ENCODE data around the gene CLEC18A.

CLEC18A gene

DNA sequence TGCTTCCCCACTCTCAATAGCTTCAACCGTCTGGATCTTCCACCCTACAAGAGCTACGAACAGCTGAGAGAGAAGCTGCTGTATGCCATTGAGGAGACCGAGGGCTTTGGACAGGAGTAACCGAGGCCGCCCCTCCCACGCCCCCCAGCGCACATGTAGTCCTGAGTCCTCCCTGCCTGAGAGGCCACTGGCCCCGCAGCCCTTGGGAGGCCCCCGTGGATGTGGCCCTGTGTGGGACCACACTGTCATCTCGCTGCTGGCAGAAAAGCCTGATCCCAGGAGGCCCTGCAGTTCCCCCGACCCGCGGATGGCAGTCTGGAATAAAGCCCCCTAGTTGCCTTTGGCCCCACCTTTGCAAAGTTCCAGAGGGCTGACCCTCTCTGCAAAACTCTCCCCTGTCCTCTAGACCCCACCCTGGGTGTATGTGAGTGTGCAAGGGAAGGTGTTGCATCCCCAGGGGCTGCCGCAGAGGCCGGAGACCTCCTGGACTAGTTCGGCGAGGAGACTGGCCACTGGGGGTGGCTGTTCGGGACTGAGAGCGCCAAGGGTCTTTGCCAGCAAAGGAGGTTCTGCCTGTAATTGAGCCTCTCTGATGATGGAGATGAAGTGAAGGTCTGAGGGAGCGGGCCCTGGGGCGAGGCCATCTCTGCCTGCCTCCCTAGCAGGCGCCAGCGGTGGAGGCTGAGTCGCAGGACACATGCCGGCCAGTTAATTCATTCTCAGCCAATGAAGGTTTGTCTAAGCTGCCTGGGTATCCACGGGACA is 11.1 kb upstream of the CLEC18A start (continued):
- TF ChIP-seq ZNF174 (tag by site-specific recombination; IDR thresholded peaks at IDR 0.05) (no peak), ZNF221 (tag by site-specific recombination; IDR thresholded peaks at IDR 0.05; ENCODE audit: borderline replicate concordance) (no peak)
- TF ChIP-seq, protein P1, sequence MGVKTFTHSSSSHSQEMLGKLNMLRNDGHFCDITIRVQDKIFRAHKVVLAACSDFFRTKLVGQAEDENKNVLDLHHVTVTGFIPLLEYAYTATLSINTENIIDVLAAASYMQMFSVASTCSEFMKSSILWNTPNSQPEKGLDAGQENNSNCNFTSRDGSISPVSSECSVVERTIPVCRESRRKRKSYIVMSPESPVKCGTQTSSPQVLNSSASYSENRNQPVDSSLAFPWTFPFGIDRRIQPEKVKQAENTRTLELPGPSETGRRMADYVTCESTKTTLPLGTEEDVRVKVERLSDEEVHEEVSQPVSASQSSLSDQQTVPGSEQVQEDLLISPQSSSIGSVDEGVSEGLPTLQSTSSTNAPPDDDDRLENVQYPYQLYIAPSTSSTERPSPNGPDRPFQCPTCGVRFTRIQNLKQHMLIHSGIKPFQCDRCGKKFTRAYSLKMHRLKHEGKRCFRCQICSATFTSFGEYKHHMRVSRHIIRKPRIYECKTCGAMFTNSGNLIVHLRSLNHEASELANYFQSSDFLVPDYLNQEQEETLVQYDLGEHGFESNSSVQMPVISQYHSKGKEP (tag by site-specific recombination; IDR thresholded peaks at IDR 0.05), result no peak

DNA sequence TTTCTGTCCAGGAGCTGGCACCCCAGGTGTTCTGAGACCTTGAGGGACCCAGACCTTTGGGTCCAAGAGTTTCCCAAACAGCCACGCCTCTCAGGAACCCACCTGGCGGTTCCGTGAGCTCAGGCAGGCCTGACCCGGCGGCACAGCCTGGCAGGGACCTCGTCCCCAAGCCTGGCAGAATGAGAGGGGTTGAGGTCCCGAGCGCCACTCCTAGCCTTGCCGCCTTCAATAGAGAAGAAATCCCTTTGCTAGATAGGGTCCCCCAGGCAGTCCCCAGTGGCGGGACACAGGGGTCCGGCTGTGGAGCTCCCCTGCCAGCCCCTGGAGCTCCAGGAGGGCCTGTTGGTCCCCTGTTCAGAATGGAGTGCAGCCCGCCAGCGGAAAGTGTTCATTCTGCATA is 10.5 kb upstream of the CLEC18A start:
- Histone ChIP-seq H3K4me1 (ENCODE audit: control insufficient read depth, insufficient read depth, low read length) (no peaks in the 10 kb centered on the region), H3K9me3 (ENCODE audit: control insufficient read depth, insufficient read depth, low read depth, low read length) (no peaks in the 10 kb centered on the region), H3K36me3 (ENCODE audit: control insufficient read depth in 2 of 2, insufficient read depth in 1 of 2, low read length in 2 of 2) (peaks cover 0 to 46% of the 10 kb centered on the region in 2 experiments; a peak in 1 of 3 replicates), H3K27ac (ENCODE audit: extremely low read depth, low read depth, low read length) (no peak overlapping the region), H3K4me3 (ENCODE audit: low read depth, low read length) (no peak overlapping the region)
- ChIA-PET POLR2A (no interaction called here), CTCF (interaction anchor here (1.8 kb wide), 1 partner anchor 11 kb away, joined by 11 read pairs; no protein-coding TSS in a partner anchor)
- TF ChIP-seq ZNF791 (tag by site-specific recombination; IDR thresholded peaks at IDR 0.05), result no peak

DNA sequence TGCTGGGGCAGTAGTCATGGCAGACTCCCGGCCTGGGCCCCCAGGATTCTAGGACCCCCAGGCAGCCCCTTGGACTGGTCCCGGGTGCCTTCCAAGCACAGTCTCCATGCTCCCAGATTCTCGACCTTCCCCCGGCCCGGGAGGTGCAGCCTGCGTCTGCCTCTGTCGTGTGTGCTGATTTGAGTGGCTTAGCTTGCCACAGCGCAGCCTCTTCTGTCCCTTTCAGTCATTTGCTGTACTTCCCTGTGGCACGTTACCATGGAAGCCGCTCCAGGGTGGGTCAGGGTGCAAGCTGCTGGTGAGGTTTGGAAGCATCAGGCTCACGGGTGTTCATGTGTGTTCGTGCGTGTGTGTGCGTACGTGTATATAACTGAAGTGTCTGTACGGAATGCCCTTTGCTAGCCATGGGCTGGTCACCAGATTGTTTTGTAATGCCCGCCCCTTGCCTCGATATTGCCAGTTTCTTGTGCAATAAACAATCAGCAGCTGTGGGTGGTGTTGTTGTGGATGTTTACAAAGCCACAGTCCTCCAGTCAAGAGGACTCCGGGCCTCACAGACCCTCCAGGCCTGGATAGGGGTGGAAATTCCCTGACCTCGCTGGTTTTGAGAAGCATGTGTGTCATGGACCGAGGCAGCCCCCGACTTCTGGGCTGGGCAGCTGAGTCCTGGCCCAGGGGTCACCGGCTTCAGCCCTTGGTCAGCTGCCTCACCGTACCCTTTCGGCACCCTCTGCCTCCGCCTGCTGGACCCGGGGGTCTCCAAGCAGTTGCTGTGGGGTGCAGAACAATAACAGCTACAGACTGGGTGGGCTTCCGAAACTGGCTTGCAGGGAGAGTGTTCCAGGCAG is 9.7 kb upstream of the CLEC18A start:
- Histone ChIP-seq H3K36me3 (ENCODE audit: control insufficient read depth in 2 of 2, insufficient read depth in 1 of 2, low read length in 2 of 2) (peaks cover 0 to 38% of the 10 kb centered on the region in 2 experiments; a peak in 1 of 3 replicates), H3K27ac (ENCODE audit: extremely low read depth, low read depth, low read length) (no peak overlapping the region), H3K4me3 (ENCODE audit: low read depth, low read length) (no peak overlapping the region), H3K9me3 (ENCODE audit: control insufficient read depth, insufficient read depth, low read depth, low read length) (no peaks in the 10 kb centered on the region), H3K4me1 (ENCODE audit: control insufficient read depth, insufficient read depth, low read length) (no peaks in the 10 kb centered on the region)
- POLR2A ChIA-PET, result no interaction called here
- CTCF ChIA-PET, result interaction anchor here (1.8 kb wide), 1 partner anchor 11 kb away, joined by 11 read pairs; no protein-coding TSS in a partner anchor
- TF ChIP-seq ZNF433 (tag by site-specific recombination; IDR thresholded peaks at IDR 0.05; ENCODE audit: low read depth), result no peak
- no peak for TF ChIP-seq ZSCAN30 (tag by site-specific recombination; IDR thresholded peaks at IDR 0.05)
- TF ChIP-seq, protein P2, sequence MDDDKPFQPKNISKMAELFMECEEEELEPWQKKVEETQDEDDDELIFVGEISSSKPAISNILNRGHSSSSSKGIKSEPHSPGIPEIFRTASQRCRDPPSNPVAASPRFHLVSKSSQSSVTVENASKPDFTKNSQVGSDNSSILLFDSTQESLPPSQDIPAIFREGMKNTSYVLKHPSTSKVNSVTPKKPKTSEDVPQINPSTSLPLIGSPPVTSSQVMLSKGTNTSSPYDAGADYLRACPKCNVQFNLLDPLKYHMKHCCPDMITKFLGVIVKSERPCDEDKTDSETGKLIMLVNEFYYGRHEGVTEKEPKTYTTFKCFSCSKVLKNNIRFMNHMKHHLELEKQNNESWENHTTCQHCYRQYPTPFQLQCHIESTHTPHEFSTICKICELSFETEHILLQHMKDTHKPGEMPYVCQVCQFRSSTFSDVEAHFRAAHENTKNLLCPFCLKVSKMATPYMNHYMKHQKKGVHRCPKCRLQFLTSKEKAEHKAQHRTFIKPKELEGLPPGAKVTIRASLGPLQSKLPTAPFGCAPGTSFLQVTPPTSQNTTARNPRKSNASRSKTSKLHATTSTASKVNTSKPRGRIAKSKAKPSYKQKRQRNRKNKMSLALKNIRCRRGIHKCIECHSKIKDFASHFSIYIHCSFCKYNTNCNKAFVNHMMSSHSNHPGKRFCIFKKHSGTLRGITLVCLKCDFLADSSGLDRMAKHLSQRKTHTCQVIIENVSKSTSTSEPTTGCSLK (tag by site-specific recombination; IDR thresholded peaks at IDR 0.05), result no peak
- TF ChIP-seq SETDB1 (IDR thresholded peaks at IDR 0.05; ENCODE audit: insufficient read length, low read length), result no peak
- TF ChIP-seq ZNF184 (tag by site-specific recombination; IDR thresholded peaks at IDR 0.05), result no peak
- TF ChIP-seq KLF9 (tag by site-specific recombination; IDR thresholded peaks at IDR 0.05; ENCODE audit: low read depth), result no peak
- TF ChIP-seq, protein P3, sequence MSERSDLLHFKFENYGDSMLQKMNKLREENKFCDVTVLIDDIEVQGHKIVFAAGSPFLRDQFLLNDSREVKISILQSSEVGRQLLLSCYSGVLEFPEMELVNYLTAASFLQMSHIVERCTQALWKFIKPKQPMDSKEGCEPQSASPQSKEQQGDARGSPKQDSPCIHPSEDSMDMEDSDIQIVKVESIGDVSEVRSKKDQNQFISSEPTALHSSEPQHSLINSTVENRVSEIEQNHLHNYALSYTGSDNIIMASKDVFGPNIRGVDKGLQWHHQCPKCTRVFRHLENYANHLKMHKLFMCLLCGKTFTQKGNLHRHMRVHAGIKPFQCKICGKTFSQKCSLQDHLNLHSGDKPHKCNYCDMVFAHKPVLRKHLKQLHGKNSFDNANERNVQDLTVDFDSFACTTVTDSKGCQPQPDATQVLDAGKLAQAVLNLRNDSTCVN (tag by site-specific recombination; optimal IDR thresholded peaks at IDR 0.05), result no peak
- TF ChIP-seq, protein P4, sequence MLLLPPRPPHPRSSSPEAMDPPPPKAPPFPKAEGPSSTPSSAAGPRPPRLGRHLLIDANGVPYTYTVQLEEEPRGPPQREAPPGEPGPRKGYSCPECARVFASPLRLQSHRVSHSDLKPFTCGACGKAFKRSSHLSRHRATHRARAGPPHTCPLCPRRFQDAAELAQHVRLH (tag by site-specific recombination; IDR thresholded peaks at IDR 0.05), result no peak
- no peak for TF ChIP-seq ZNF175 (tag by site-specific recombination; IDR thresholded peaks at IDR 0.05)
- TF ChIP-seq ZNF654 (tag by site-specific recombination; IDR thresholded peaks at IDR 0.05; ENCODE audit: low read depth), result no peak
- TF ChIP-seq OSR2 (tag by site-specific recombination; IDR thresholded peaks at IDR 0.05), result no peak
- no peak for TF ChIP-seq ZNF214 (tag by site-specific recombination; IDR thresholded peaks at IDR 0.05; ENCODE audit: borderline replicate concordance)
- no peak for TF ChIP-seq ZNF324 (tag by site-specific recombination; IDR thresholded peaks at IDR 0.05)
- no peak for TF ChIP-seq ZNF623 (tag by site-specific recombination; IDR thresholded peaks at IDR 0.05)
- TF ChIP-seq, protein P5, sequence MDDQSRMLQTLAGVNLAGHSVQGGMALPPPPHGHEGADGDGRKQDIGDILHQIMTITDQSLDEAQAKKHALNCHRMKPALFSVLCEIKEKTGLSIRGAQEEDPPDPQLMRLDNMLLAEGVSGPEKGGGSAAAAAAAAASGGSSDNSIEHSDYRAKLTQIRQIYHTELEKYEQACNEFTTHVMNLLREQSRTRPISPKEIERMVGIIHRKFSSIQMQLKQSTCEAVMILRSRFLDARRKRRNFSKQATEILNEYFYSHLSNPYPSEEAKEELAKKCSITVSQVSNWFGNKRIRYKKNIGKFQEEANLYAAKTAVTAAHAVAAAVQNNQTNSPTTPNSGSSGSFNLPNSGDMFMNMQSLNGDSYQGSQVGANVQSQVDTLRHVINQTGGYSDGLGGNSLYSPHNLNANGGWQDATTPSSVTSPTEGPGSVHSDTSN (CRISPR knock-in tag; IDR thresholded peaks at IDR 0.05), result no peak
- TF ChIP-seq, protein P6, sequence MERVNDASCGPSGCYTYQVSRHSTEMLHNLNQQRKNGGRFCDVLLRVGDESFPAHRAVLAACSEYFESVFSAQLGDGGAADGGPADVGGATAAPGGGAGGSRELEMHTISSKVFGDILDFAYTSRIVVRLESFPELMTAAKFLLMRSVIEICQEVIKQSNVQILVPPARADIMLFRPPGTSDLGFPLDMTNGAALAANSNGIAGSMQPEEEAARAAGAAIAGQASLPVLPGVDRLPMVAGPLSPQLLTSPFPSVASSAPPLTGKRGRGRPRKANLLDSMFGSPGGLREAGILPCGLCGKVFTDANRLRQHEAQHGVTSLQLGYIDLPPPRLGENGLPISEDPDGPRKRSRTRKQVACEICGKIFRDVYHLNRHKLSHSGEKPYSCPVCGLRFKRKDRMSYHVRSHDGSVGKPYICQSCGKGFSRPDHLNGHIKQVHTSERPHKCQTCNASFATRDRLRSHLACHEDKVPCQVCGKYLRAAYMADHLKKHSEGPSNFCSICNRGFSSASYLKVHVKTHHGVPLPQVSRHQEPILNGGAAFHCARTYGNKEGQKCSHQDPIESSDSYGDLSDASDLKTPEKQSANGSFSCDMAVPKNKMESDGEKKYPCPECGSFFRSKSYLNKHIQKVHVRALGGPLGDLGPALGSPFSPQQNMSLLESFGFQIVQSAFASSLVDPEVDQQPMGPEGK (tag by site-specific recombination; IDR thresholded peaks at IDR 0.05), result no peak
- no peak for TF ChIP-seq ZBTB20 (tag by site-specific recombination; IDR thresholded peaks at IDR 0.05)
- TF ChIP-seq TRIM28 (IDR thresholded peaks at IDR 0.05; ENCODE audit: borderline replicate concordance, low read length), result no peak

Data from HEK293 (cell line).